HCT116 (cell line): ENCODE data around the gene TRPV4. TPM values are rescaled to one million over a fixed set of nuclear protein-coding genes. Genes with fewer than 3 reads are reported as not detected.

ENCODE experiments used
- ATAC-seq: fragments of 200-7000 bp; cut with Tn5 transposase; 2 replicates; pipeline ENCODE4 v1.9.1; 2020; ENCODE audit warnings: mild to moderate bottlenecking, moderate library complexity
- BruUV-seq: library from RNA; stranded (reverse); fragments of 400-500 nt; replicated peaks from 2 replicates; lab custom pipeline; 2021; lab: Mats Ljungman, UMichigan
- CTCF ChIA-PET: fragments of 300-600 bp; sonication (Branson Sonifier 250); formaldehyde crosslinking; loops from one replicate; lab custom pipeline; 2021; ENCODE audit warnings: antibody characterized with exemption; lab: Charles Lee
- POLR2A ChIA-PET: fragments of 300-600, 350-600 bp; sonication (Branson Sonifier 250); formaldehyde crosslinking; loops from one replicate; lab custom pipeline; 2021; ENCODE audit warnings: antibody characterized with exemption; lab: Charles Lee
- RAD21 ChIA-PET, 2 experiments: fragments of 300-600 bp; sonication (Branson Sonifier 250); formaldehyde crosslinking; loops; one replicate each; lab custom pipeline; 2023; ENCODE audit warnings: low total read pairs in 2 of 2; ENCODE audit not compliant: uncharacterized antibody in 2 of 2, unreplicated experiment in 2 of 2, low non-redundant PET in 1 of 2; lab: Charles Lee
- DNase-seq: peaks from one replicate; pipeline ENCODE4 v3.0.0-alpha.2; 2010; ENCODE audit warnings: low read depth, low spot score
- H2AFZ ChIP-seq: fragments of 200-600 bp; shearing (Covaris generic), sonication (generic); 2 replicates; pipeline ENCODE4 v1.6.1; 2017; ENCODE audit warnings: low read depth, mixed run types, mixed read lengths, antibody characterized with exemption, low read length; ENCODE audit not compliant: poor library complexity, severe bottlenecking
- H3K27ac ChIP-seq: 2 replicates; pipeline ENCODE4 v1.5.1; 2012; ENCODE audit warnings: low read depth, low read length
- H3K27me3 ChIP-seq: fragments of 200-600 bp; sonication (generic); 2 replicates; pipeline ENCODE4 v1.6.1; 2016; ENCODE audit warnings: mixed run types, low read length, mixed read lengths; ENCODE audit not compliant: insufficient read depth
- H3K36me3 ChIP-seq, 2 experiments: fragments of 200-500 bp in 1 of 2; fragments of 200-600 bp in 1 of 2; sonication (Bioruptor generic) in 1 of 2; sonication (generic) in 1 of 2; 2 replicates each; pipeline versions ENCODE4 v1.5.1 to v1.6.1; 2014 to 2016; ENCODE audit warnings: low read length in 2 of 2, inconsistent platforms in 1 of 2, mixed read lengths in 1 of 2, mixed run types in 1 of 2; ENCODE audit not compliant: insufficient read depth in 2 of 2, control insufficient read depth in 1 of 2
- H3K4me1 ChIP-seq, 2 experiments: fragments of 200-600 bp in 1 of 2; sonication (generic) in 1 of 2; 2 replicates each; pipeline versions ENCODE4 v1.5.1 to v1.6.1; 2012 to 2017; ENCODE audit warnings: low read length in 2 of 2, inconsistent platforms in 1 of 2, mild to moderate bottlenecking in 1 of 2, mixed read lengths in 1 of 2, mixed run types in 1 of 2, moderate library complexity in 1 of 2; ENCODE audit not compliant: insufficient read depth in 2 of 2, control insufficient read depth in 1 of 2
- H3K4me2 ChIP-seq: fragments of 200-600 bp; sonication (generic); 2 replicates; pipeline ENCODE4 v1.6.1; 2017; ENCODE audit warnings: mixed run types, low read length, mixed read lengths
- H3K4me3 ChIP-seq, 2 experiments: fragments of 200-600 bp in 1 of 2; sonication (generic) in 1 of 2; replicated peaks in 1 of 2; 2 replicates each; pipeline ENCODE4 v1.5.1; 2011 to 2016; ENCODE audit warnings: low read length in 2 of 2, control low read depth in 1 of 2, low read depth in 1 of 2, mild to moderate bottlenecking in 1 of 2, mixed read lengths in 1 of 2, mixed run types in 1 of 2
- H3K79me2 ChIP-seq: fragments of 200-600 bp; sonication (generic); 2 replicates; pipeline ENCODE4 v1.6.1; 2017; ENCODE audit warnings: mild to moderate bottlenecking, mixed run types, low read length, moderate library complexity, mixed read lengths; ENCODE audit not compliant: insufficient read depth
- H3K9ac ChIP-seq: fragments of 200-600 bp; sonication (generic); 2 replicates; pipeline ENCODE4 v1.6.1; 2016; ENCODE audit warnings: low read length, mixed read lengths
- H3K9me2 ChIP-seq: fragments of 200-600 bp; sonication (generic), shearing (Covaris generic); 2 replicates; pipeline ENCODE4 v1.6.1; 2017; ENCODE audit warnings: mixed run types, mild to moderate bottlenecking, moderate library complexity; ENCODE audit not compliant: insufficient read depth
- H3K9me3 ChIP-seq, 2 experiments: fragments of 200-500 bp in 1 of 2; fragments of 200-600 bp in 1 of 2; sonication (Bioruptor generic) in 1 of 2; sonication (generic) in 1 of 2; 2 replicates each; pipeline ENCODE4 v1.6.1; 2014 to 2017; ENCODE audit warnings: low read length in 2 of 2, mixed read lengths in 2 of 2, inconsistent platforms in 1 of 2, low read depth in 1 of 2, mild to moderate bottlenecking in 1 of 2, mixed run types in 1 of 2, moderate library complexity in 1 of 2; ENCODE audit not compliant: control insufficient read depth in 1 of 2, insufficient read depth in 1 of 2
- H4K20me1 ChIP-seq: fragments of 200-600 bp; sonication (generic), shearing (Covaris generic); 2 replicates; pipeline ENCODE4 v1.6.1; 2017; ENCODE audit warnings: mixed run types, mild to moderate bottlenecking, moderate library complexity; ENCODE audit not compliant: insufficient read depth
- CBX3 ChIP-seq: IDR thresholded peaks from 2 replicates; pipeline ENCODE4 v1.6.1; 2012; ENCODE audit warnings: low read depth
- EGR1 ChIP-seq: IDR thresholded peaks from 2 replicates; pipeline ENCODE4 v1.6.1; 2012; ENCODE audit warnings: low read depth
- ELF1 ChIP-seq: IDR thresholded peaks from 2 replicates; pipeline ENCODE4 v1.6.1; 2012; ENCODE audit warnings: low read depth, borderline replicate concordance
- EZH2 ChIP-seq: fragments of 200-600 bp; sonication (generic); IDR thresholded peaks from 2 replicates; pipeline ENCODE4 v1.6.1; 2017; ENCODE audit warnings: antibody characterized with exemption, mixed run types
- FOSL1 ChIP-seq: IDR thresholded peaks from 2 replicates; pipeline ENCODE4 v1.6.1; 2012; ENCODE audit warnings: low read depth
- JUND ChIP-seq: IDR thresholded peaks from 2 replicates; pipeline ENCODE4 v1.6.1; 2012
- RAD21 ChIP-seq: IDR thresholded peaks from 2 replicates; pipeline ENCODE4 v1.6.1; 2012; ENCODE audit warnings: low read depth, mild to moderate bottlenecking
- SP1 ChIP-seq: IDR thresholded peaks from 2 replicates; pipeline ENCODE4 v1.6.1; 2012; ENCODE audit warnings: low read depth
- SRF ChIP-seq: IDR thresholded peaks from 2 replicates; pipeline ENCODE4 v1.6.1; 2012; ENCODE audit warnings: low read depth
- YY1 ChIP-seq: IDR thresholded peaks from 2 replicates; pipeline ENCODE4 v1.6.1; 2011; ENCODE audit warnings: low read length, low read depth, moderate library complexity, mild to moderate bottlenecking; ENCODE audit not compliant: insufficient replicate concordance; ENCODE audit errors: extremely low read depth
- ZFX ChIP-seq: fragments of 450-650 bp; IDR thresholded peaks from 2 replicates; pipeline ENCODE4 v1.6.1; 2017
- ZNF274 ChIP-seq: fragments of 200-500 bp; sonication (Bioruptor generic); IDR thresholded peaks from 2 replicates; pipeline ENCODE4 v1.6.1; 2014; ENCODE audit warnings: mild to moderate bottlenecking, low read depth, low read length, inconsistent platforms
- intact Hi-C: fragments of 100-400 bp; cut with micrococcal nuclease; formaldehyde crosslinking; loops from 2 replicates; pipeline ENCODE4 v1.10.0; 2022
- total RNA-seq: library from RNA; stranded (reverse); gene quantifications from one replicate; pipeline ENCODE4 v1.2.1, GENCODE V29; 2021; ENCODE audit not compliant: unreplicated experiment
- TF ChIP-seq, protein P1 (sequence below): IDR thresholded peaks from 2 replicates; pipeline ENCODE4 v1.6.1; 2012
- TF ChIP-seq, protein P2 (sequence below), 3 experiments: fragments of 200-600 bp in 1 of 3; sonication (generic) in 1 of 3; IDR thresholded peaks in 2 of 3; conservative IDR thresholded peaks in 1 of 3; 2 replicates each; pipeline ENCODE4 v1.5.1; 2012 to 2017; ENCODE audit warnings: low read depth in 2 of 3, low read length in 2 of 3, antibody characterized with exemption in 1 of 3, borderline replicate concordance in 1 of 3, control low read depth in 1 of 3, mild to moderate bottlenecking in 1 of 3, mixed read lengths in 1 of 3, mixed run types in 1 of 3, moderate library complexity in 1 of 3; ENCODE audit not compliant: insufficient read depth in 1 of 3
- TF ChIP-seq, protein P3 (sequence below): IDR thresholded peaks from 2 replicates; pipeline ENCODE4 v1.6.1; 2012
- TF ChIP-seq, protein P4 (sequence below): IDR thresholded peaks from 2 replicates; pipeline ENCODE4 v1.6.1; 2011; ENCODE audit warnings: mild to moderate bottlenecking, low read length, moderate library complexity; ENCODE audit not compliant: insufficient replicate concordance; ENCODE audit errors: extremely low read depth

TRPV4 gene
- total RNA-seq, 1 experiment from 2014 or later = 0.54 TPM

DNA sequence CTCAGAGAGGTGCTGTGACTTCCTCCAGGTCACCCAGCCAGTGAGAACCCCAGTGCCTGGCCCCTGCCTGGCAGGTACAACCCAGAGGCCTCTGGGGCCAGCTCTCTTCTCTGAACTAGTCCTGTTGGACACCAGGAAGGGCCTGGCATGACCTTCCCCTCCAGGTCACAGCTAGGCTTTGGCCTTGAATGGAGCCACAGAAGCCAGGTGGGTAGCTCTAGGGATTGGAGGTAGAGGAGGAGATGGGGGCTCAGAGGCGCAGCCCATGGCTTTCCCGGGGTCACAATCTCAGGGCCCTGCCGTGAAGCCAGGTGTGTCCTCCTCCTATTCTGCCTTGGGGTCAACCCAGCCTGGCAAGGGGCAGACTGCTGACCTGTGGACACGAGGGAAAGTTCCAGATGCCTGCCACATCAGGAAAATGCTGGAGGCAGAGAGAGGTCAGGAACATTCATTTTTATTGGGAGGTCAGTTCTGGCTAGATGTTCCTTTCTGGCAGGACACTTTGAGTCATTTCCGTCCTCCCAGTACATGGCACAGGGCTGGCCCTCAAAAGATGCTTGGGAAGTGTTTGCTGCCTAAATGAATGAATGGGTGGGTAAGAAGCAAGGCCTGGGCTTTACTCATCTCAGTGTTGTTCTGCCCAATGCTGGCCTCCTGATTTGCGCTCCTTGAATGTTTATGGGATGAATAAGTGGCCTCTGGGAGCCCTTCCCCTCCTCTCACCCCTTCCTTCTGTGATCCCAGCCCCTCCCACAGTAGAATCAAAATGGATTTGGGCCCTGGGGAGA is 94.1 kb downstream of the TRPV4 start:
- H3K27ac ChIP-seq = no peak overlapping the region
- H3K9me3 ChIP-seq = no peaks in the 10 kb centered on the region
- no peak overlapping the region for H2AFZ ChIP-seq
- no peaks in the 10 kb centered on the region for H4K20me1 ChIP-seq
- H3K4me1 ChIP-seq = no peaks in the 10 kb centered on the region
- no peaks in the 10 kb centered on the region for H3K79me2 ChIP-seq
- ChIA-PET POLR2A (no interaction called here), CTCF (interaction anchor here (1.1 kb wide), 1 partner anchor 21 kb away, joined by 3 read pairs; no protein-coding TSS in a partner anchor), RAD21 (no interaction called here)
- H3K9ac ChIP-seq = no peak overlapping the region
- no TSS peak for BruUV-seq
- H3K36me3 ChIP-seq = no peaks in the 10 kb centered on the region
- no peak for ATAC-seq
- TF ChIP-seq ZFX (no peak), FOSL1 (no peak), RAD21 (no peak), EZH2 (no peak), ZNF274 (no peak), EGR1 (no peak), YY1 (no peak), JUND (no peak), CBX3 (no peak), SRF (no peak), ELF1 (no peak), SP1 (no peak)
- TF ChIP-seq, protein P1, sequence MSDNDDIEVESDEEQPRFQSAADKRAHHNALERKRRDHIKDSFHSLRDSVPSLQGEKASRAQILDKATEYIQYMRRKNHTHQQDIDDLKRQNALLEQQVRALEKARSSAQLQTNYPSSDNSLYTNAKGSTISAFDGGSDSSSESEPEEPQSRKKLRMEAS = no peak
- TF ChIP-seq, protein P2, sequence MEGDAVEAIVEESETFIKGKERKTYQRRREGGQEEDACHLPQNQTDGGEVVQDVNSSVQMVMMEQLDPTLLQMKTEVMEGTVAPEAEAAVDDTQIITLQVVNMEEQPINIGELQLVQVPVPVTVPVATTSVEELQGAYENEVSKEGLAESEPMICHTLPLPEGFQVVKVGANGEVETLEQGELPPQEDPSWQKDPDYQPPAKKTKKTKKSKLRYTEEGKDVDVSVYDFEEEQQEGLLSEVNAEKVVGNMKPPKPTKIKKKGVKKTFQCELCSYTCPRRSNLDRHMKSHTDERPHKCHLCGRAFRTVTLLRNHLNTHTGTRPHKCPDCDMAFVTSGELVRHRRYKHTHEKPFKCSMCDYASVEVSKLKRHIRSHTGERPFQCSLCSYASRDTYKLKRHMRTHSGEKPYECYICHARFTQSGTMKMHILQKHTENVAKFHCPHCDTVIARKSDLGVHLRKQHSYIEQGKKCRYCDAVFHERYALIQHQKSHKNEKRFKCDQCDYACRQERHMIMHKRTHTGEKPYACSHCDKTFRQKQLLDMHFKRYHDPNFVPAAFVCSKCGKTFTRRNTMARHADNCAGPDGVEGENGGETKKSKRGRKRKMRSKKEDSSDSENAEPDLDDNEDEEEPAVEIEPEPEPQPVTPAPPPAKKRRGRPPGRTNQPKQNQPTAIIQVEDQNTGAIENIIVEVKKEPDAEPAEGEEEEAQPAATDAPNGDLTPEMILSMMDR (IDR thresholded peaks at IDR 0.05 in 2 of 3, conservative IDR thresholded peaks at IDR 0.05 in 1 of 3; ENCODE audit: borderline replicate concordance in 1 of 3, insufficient read depth in 1 of 3, low read depth in 2 of 3, low read length in 2 of 3) = no peak
- TF ChIP-seq, protein P3, sequence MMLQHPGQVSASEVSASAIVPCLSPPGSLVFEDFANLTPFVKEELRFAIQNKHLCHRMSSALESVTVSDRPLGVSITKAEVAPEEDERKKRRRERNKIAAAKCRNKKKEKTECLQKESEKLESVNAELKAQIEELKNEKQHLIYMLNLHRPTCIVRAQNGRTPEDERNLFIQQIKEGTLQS = no peak
- TF ChIP-seq, protein P4, sequence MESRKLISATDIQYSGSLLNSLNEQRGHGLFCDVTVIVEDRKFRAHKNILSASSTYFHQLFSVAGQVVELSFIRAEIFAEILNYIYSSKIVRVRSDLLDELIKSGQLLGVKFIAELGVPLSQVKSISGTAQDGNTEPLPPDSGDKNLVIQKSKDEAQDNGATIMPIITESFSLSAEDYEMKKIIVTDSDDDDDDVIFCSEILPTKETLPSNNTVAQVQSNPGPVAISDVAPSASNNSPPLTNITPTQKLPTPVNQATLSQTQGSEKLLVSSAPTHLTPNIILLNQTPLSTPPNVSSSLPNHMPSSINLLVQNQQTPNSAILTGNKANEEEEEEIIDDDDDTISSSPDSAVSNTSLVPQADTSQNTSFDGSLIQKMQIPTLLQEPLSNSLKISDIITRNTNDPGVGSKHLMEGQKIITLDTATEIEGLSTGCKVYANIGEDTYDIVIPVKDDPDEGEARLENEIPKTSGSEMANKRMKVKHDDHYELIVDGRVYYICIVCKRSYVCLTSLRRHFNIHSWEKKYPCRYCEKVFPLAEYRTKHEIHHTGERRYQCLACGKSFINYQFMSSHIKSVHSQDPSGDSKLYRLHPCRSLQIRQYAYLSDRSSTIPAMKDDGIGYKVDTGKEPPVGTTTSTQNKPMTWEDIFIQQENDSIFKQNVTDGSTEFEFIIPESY = no peak
- H3K4me3 ChIP-seq = no peak overlapping the region
- intact Hi-C loops = no loop called here
- H3K9me2 ChIP-seq = no peaks in the 10 kb centered on the region
- no peak for DNase-seq
- H3K4me2 ChIP-seq = no peak overlapping the region
- H3K27me3 ChIP-seq = no peaks in the 10 kb centered on the region
